SK-N-SH treated with all-trans-retinoic acid at 6 μM for 48 hours (cell line): ENCODE data around the gene ZNF391.

Experiments used
- OSR1 ChIP-seq: fragments of 250-450 bp; sonication (Bioruptor Pico); IDR thresholded peaks from 2 replicates; pipeline ENCODE4 v1.8.0; 2022; ENCODE audit warnings: moderate library complexity, mild to moderate bottlenecking, inconsistent platforms
- ZNF8 ChIP-seq: fragments of 450-650 bp; formaldehyde crosslinking; IDR thresholded peaks from 2 replicates; pipeline ENCODE4 v1.5.0; 2020; ENCODE audit warnings: mild to moderate bottlenecking, moderate library complexity

- TF ChIP-seq OSR1 (CRISPR knock-in tag) (no peak), ZNF8 (CRISPR knock-in tag) (no peak)
Measured at GRCh38 chr6:27419363-27419762, 30.8 kb downstream of the ZNF391 start.
